K562 (cell line): Measurements from ENCODE around the gene CAGE1. TPM values are rescaled to one million over a fixed set of nuclear protein-coding genes. Genes with fewer than 3 reads are reported as not detected.

Experiments
- COPS2 ChIP-seq: fragments of 450-650 bp; conservative IDR thresholded peaks from 2 replicates; pipeline ENCODE4 v1.6.1; 2016; ENCODE audit warnings: mild to moderate bottlenecking, moderate library complexity
- DACH1 ChIP-seq: fragments of 450-650 bp; IDR thresholded peaks from 2 replicates; pipeline ENCODE4 v1.6.1; 2018; ENCODE audit not compliant: partially characterized antibody
- HIVEP1 ChIP-seq: fragments of 250-450 bp; sonication (Bioruptor Pico); IDR thresholded peaks from 2 replicates; pipeline ENCODE4 v1.4.0; 2020; ENCODE audit warnings: mild to moderate bottlenecking
- PTRF ChIP-seq: fragments of 450-650 bp; IDR thresholded peaks from 2 replicates; pipeline ENCODE4 v1.6.1; 2016; ENCODE audit warnings: mild to moderate bottlenecking, missing genetic modification characterization, missing compliant biosample characterization
- RNF2 ChIP-seq: sonication (generic); IDR thresholded peaks from 2 replicates; pipeline ENCODE4 v1.6.1; 2016
- SRF ChIP-seq, 2 experiments: fragments of 250-450, 450-650 bp in 1 of 2; sonication (Bioruptor Pico) in 1 of 2; sonication (generic) in 1 of 2; formaldehyde crosslinking; IDR thresholded peaks; 2 replicates each; pipeline versions ENCODE4 v1.5.0 to v1.5.1; 2020 to 2022; ENCODE audit warnings: mild to moderate bottlenecking in 1 of 2, missing genetic modification reagents in 1 of 2
- TEAD2 ChIP-seq: fragments of 450-650 bp; IDR thresholded peaks from 2 replicates; pipeline ENCODE4 v1.6.1; 2016; ENCODE audit warnings: missing genetic modification characterization, control low read depth, missing compliant biosample characterization
- ZBTB17 ChIP-seq: fragments of 450-650 bp; formaldehyde crosslinking; IDR thresholded peaks from 2 replicates; pipeline ENCODE4 v1.4.0; 2020; ENCODE audit warnings: mild to moderate bottlenecking
- ZFPM2 ChIP-seq: fragments of 250-450 bp; sonication (Bioruptor Pico); IDR thresholded peaks from 2 replicates; pipeline ENCODE4 v1.5.1; 2022; ENCODE audit warnings: mild to moderate bottlenecking
- ZNF197 ChIP-seq: fragments of 200-800 bp; sonication (Bioruptor generic); IDR thresholded peaks from 2 replicates; pipeline ENCODE4 v1.6.1; 2016; ENCODE audit warnings: low read depth, missing genetic modification characterization, missing compliant biosample characterization
- ZNF23 ChIP-seq: fragments of 250-450 bp; sonication (Bioruptor Pico); IDR thresholded peaks from 2 replicates; pipeline ENCODE4 v1.4.0; 2020; ENCODE audit warnings: mild to moderate bottlenecking
- ZNF41 ChIP-seq: fragments of 250-450 bp; sonication (Bioruptor Pico); conservative IDR thresholded peaks from 2 replicates; pipeline ENCODE4 v1.4.0; 2020; ENCODE audit warnings: mild to moderate bottlenecking
- ZNF507 ChIP-seq: conservative IDR thresholded peaks from 2 replicates; pipeline ENCODE4 v1.6.1; 2017; ENCODE audit warnings: missing genetic modification characterization, missing compliant biosample characterization
- polyA plus RNA-seq, 8 experiments: library from polyadenylated mRNA; depleted of rRNA in 4 of 8; stranded (reverse) in 5 of 8; unstranded in 3 of 8; fragments of >200 nt; fragmentation: Nextera tagmentation in 2 of 8; fragmentation: Illumina TruSeq in 1 of 8; extraction: Ambion mirVana in 2 of 8; extraction: Trizol in 1 of 8; gene quantifications; 2 replicates each; pipeline versions ENCODE4 v1.2.1 to v1.2.3, GENCODE V29; 2011 to 2014; ENCODE audit warnings: inconsistent platforms in 1 of 8, missing spikeins in 1 of 8
- total RNA-seq, 7 experiments: library from RNA; depleted of rRNA in 6 of 7; stranded (reverse); fragments of >200 nt in 6 of 7; fragmentation: Illumina TruSeq in 2 of 7; extraction: Trizol in 2 of 7; gene quantifications; 2 replicates each; pipeline versions ENCODE4 v1.2.1 to v1.2.3, GENCODE V29; 2011 to 2021; ENCODE audit warnings: low replicate concordance in 1 of 7
- TF ChIP-seq, protein P1 (sequence below): fragments of 450-650 bp; IDR thresholded peaks from 2 replicates; pipeline ENCODE4 v1.6.1; 2016; ENCODE audit warnings: low read depth
- TF ChIP-seq, protein P2 (sequence below): fragments of 450-650 bp; formaldehyde crosslinking; conservative IDR thresholded peaks from 2 replicates; pipeline ENCODE4 v1.4.0; 2022; ENCODE audit warnings: mild to moderate bottlenecking, missing genetic modification characterization
- TF ChIP-seq, protein P3 (sequence below): fragments of 450-650 bp; formaldehyde crosslinking; IDR thresholded peaks from 2 replicates; pipeline ENCODE4 v1.4.0; 2022; ENCODE audit warnings: missing genetic modification characterization
- TF ChIP-seq, protein P4 (sequence below): fragments of 250-450 bp; sonication (Bioruptor Pico); IDR thresholded peaks from 2 replicates; pipeline ENCODE4 v1.4.0; 2020; ENCODE audit warnings: mild to moderate bottlenecking

The CAGE1 gene
- total and polyA plus RNA-seq, 9 of the 15 experiments (the other 6 are each of a cell fraction or from before 2014, with no cell fraction given), result 0.13 to 0.33 (median 0.18) TPM; not detected in 4

DNA sequence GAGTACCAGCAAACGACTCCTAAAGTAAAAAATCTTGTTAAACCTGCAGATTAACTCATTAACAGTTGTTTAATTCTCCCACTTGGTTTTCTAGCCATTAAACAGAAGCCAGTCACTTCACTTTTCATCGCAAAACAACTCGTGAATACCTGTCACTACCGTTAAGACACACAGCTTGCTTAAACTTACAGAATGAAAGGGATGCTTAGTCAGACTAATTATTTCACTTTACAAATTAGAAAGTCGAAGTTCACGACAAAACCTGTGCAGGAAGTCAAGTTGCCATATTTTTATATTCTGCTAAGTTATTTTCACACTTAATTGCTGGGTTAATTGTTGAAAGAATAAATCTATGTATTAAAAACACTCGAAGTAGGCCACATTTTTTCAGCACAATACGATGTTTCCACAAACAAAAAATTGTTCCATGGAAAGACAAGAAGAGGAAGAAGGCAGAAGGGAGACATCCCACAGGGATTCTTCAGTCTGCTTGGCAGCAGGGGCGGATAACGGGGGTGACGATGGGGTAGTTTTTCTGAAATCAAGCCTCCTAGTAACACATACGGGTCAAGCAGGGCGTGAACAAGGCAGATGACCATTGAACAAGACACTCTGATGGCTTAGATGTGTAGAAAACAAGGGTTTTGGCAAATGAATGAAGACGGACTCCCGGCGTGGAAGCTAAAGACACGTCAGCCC is 77.5 kb downstream of the CAGE1 start (continued):
- TF ChIP-seq ZBTB17 (no peak), ZNF197 (CRISPR knock-in tag) (no peak), SRF (CRISPR knock-in tag; IDR thresholded peaks at IDR 0.05) (peak in 1 of 2 experiments; percentile 20; a peak in 1 of 4 replicates), RNF2 (no peak), ZNF23 (CRISPR knock-in tag) (no peak), DACH1 (no peak), HIVEP1 (no peak), ZFPM2 (CRISPR knock-in tag) (no peak), COPS2 (no peak), ZNF41 (CRISPR knock-in tag) (no peak), PTRF (tag) (no peak), TEAD2 (tag) (no peak), ZNF507 (no peak)
- TF ChIP-seq, protein P1, sequence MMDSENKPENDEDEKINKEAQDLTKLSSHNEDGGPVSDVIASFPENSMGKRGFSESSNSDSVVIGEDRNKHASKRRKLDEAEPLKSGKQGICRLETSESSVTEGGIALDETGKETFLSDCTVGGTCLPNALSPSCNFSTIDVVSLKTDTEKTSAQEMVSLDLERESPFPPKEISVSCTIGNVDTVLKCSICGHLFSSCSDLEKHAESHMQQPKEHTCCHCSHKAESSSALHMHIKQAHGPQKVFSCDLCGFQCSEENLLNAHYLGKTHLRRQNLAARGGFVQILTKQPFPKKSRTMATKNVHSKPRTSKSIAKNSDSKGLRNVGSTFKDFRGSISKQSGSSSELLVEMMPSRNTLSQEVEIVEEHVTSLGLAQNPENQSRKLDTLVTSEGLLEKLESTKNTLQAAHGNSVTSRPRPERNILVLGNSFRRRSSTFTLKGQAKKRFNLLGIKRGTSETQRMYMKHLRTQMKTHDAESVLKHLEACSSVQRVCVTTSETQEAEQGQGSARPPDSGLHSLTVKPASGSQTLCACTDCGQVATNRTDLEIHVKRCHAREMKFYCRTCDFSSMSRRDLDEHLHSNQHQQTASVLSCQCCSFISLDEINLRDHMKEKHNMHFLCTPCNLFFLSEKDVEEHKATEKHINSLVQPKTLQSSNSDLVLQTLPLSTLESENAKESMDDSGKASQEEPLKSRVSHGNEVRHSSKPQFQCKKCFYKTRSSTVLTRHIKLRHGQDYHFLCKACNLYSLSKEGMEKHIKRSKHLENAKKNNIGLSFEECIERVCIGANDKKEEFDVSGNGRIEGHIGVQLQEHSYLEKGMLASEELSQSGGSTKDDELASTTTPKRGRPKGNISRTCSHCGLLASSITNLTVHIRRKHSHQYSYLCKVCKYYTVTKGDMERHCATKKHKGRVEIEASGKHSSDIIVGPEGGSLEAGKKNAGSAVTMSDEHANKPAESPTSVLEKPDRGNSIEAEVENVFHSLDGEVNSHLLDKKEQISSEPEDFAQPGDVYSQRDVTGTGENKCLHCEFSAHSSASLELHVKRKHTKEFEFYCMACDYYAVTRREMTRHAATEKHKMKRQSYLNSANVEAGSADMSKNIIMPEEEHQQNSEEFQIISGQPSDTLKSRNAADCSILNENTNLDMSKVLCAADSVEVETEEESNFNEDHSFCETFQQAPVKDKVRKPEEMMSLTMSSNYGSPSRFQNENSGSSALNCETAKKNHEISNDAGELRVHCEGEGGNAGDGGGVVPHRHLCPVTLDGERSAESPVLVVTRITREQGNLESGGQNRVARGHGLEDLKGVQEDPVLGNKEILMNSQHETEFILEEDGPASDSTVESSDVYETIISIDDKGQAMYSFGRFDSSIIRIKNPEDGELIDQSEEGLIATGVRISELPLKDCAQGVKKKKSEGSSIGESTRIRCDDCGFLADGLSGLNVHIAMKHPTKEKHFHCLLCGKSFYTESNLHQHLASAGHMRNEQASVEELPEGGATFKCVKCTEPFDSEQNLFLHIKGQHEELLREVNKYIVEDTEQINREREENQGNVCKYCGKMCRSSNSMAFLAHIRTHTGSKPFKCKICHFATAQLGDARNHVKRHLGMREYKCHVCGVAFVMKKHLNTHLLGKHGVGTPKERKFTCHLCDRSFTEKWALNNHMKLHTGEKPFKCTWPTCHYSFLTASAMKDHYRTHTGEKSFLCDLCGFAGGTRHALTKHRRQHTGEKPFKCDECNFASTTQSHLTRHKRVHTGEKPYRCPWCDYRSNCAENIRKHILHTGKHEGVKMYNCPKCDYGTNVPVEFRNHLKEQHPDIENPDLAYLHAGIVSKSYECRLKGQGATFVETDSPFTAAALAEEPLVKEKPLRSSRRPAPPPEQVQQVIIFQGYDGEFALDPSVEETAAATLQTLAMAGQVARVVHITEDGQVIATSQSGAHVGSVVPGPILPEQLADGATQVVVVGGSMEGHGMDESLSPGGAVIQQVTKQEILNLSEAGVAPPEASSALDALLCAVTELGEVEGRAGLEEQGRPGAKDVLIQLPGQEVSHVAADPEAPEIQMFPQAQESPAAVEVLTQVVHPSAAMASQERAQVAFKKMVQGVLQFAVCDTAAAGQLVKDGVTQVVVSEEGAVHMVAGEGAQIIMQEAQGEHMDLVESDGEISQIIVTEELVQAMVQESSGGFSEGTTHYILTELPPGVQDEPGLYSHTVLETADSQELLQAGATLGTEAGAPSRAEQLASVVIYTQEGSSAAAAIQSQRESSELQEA, result 0 out of 2 replicates have a peak, but pooled peaks have one; percentile 17
- TF ChIP-seq, protein P2, sequence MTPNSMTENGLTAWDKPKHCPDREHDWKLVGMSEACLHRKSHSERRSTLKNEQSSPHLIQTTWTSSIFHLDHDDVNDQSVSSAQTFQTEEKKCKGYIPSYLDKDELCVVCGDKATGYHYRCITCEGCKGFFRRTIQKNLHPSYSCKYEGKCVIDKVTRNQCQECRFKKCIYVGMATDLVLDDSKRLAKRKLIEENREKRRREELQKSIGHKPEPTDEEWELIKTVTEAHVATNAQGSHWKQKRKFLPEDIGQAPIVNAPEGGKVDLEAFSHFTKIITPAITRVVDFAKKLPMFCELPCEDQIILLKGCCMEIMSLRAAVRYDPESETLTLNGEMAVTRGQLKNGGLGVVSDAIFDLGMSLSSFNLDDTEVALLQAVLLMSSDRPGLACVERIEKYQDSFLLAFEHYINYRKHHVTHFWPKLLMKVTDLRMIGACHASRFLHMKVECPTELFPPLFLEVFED (CRISPR knock-in tag), result no peak
- TF ChIP-seq, protein P3, sequence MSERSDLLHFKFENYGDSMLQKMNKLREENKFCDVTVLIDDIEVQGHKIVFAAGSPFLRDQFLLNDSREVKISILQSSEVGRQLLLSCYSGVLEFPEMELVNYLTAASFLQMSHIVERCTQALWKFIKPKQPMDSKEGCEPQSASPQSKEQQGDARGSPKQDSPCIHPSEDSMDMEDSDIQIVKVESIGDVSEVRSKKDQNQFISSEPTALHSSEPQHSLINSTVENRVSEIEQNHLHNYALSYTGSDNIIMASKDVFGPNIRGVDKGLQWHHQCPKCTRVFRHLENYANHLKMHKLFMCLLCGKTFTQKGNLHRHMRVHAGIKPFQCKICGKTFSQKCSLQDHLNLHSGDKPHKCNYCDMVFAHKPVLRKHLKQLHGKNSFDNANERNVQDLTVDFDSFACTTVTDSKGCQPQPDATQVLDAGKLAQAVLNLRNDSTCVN, result no peak
- TF ChIP-seq, protein P4, sequence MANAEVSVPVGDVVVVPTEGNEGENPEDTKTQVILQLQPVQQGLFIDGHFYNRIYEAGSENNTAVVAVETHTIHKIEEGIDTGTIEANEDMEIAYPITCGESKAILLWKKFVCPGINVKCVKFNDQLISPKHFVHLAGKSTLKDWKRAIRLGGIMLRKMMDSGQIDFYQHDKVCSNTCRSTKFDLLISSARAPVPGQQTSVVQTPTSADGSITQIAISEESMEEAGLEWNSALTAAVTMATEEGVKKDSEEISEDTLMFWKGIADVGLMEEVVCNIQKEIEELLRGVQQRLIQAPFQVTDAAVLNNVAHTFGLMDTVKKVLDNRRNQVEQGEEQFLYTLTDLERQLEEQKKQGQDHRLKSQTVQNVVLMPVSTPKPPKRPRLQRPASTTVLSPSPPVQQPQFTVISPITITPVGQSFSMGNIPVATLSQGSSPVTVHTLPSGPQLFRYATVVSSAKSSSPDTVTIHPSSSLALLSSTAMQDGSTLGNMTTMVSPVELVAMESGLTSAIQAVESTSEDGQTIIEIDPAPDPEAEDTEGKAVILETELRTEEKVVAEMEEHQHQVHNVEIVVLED (CRISPR knock-in tag), result no peak
